GM12878 (cell line): Measurements from ENCODE around the gene DCLK2. TPM values are rescaled to one million over a fixed set of nuclear protein-coding genes. Genes with fewer than 3 reads are reported as not detected.

ENCODE experiments used
- ATAC-seq: fragments of 200-7000 bp; cut with Tn5 transposase; 3 replicates; pipeline ENCODE4 v1.9.1; 2020; ENCODE audit warnings: mild to moderate bottlenecking, moderate library complexity
- BruUV-seq: library from RNA; stranded (reverse); fragments of 400-500 nt; replicated peaks from 2 replicates; lab custom pipeline; 2021; lab: Mats Ljungman, UMichigan
- CTCF ChIA-PET: fragments of 300-600 bp; sonication (Branson Sonifier 250); formaldehyde crosslinking; extraction: SDS; loops from one replicate; lab custom pipeline; 2021; ENCODE audit warnings: inconsistent platforms; lab: Yijun Ruan, JAX
- POLR2A ChIA-PET: fragments of 350-600 bp; formaldehyde crosslinking; extraction: SDS; loops from one replicate; lab custom pipeline; 2021; ENCODE audit warnings: inconsistent platforms; lab: Charles Lee
- RAD21 ChIA-PET: fragments of 300-600 bp; sonication (Branson Sonifier 250); formaldehyde crosslinking; loops from one replicate; lab custom pipeline; 2023; ENCODE audit warnings: antibody characterized with exemption; ENCODE audit not compliant: unreplicated experiment; lab: Charles Lee
- SMC1A ChIA-PET: fragments of 300-600 bp; sonication (Branson Sonifier 250); formaldehyde crosslinking; loops from one replicate; lab custom pipeline; 2023; ENCODE audit not compliant: unreplicated experiment, uncharacterized antibody; lab: Charles Lee
- DNase-seq: peaks from one replicate; pipeline ENCODE4 v3.0.0-alpha.2; 2011; ENCODE audit warnings: low read depth, low spot score
- FAIRE-seq: peaks from 3 replicates; lab custom pipeline; 2011; peaks lifted over from hg19 to GRCh38; lab: Jason Lieb, UNC
- H2AFZ ChIP-seq: 2 replicates; pipeline ENCODE4 v1.6.0; 2011; ENCODE audit warnings: low read depth, low read length, control low read depth; ENCODE audit not compliant: control insufficient read depth
- H3K27ac ChIP-seq: 2 replicates; pipeline ENCODE4 v1.5.1; 2011; ENCODE audit warnings: control low read depth; ENCODE audit not compliant: control insufficient read depth, insufficient read depth
- H3K27me3 ChIP-seq, 2 experiments: replicated peaks in 1 of 2; 2 replicates each; pipeline versions ENCODE4 v1.6.0 to v1.6.1; 2011; ENCODE audit warnings: low read length in 1 of 2; ENCODE audit not compliant: control insufficient read depth in 2 of 2, insufficient read depth in 2 of 2
- H3K36me3 ChIP-seq, 2 experiments: 2 replicates each; pipeline ENCODE4 v1.5.1; 2011; ENCODE audit warnings: low read length in 1 of 2; ENCODE audit not compliant: control insufficient read depth in 2 of 2, insufficient read depth in 2 of 2
- H3K4me1 ChIP-seq: 2 replicates; pipeline ENCODE4 v1.6.1; 2011; ENCODE audit warnings: mild to moderate bottlenecking, low read length, moderate library complexity, mixed read lengths; ENCODE audit not compliant: control insufficient read depth, insufficient read depth
- H3K4me2 ChIP-seq: 2 replicates; pipeline ENCODE4 v1.6.0; 2011; ENCODE audit warnings: control low read depth; ENCODE audit not compliant: control insufficient read depth, insufficient read depth
- H3K4me3 ChIP-seq: fragments of 200-600 bp; sonication (generic); 2 replicates; pipeline ENCODE4 v1.5.1; 2016
- H3K79me2 ChIP-seq: 2 replicates; pipeline ENCODE4 v1.6.0; 2011; ENCODE audit warnings: low read length; ENCODE audit not compliant: control insufficient read depth, insufficient read depth
- H3K9ac ChIP-seq: 2 replicates; pipeline ENCODE4 v1.8.0; 2011; ENCODE audit warnings: low read length, control low read depth, mixed read lengths; ENCODE audit not compliant: control insufficient read depth, insufficient read depth
- H3K9me3 ChIP-seq: replicated peaks from 3 replicates; pipeline ENCODE4 v1.5.1; 2011; ENCODE audit warnings: mild to moderate bottlenecking, low read length; ENCODE audit not compliant: control insufficient read depth, insufficient read depth
- H4K20me1 ChIP-seq: 2 replicates; pipeline ENCODE4 v1.6.0; 2011; ENCODE audit not compliant: control insufficient read depth, insufficient read depth
- BMI1 ChIP-seq: fragments of 450-650 bp; IDR thresholded peaks from 2 replicates; pipeline ENCODE4 v1.6.1; 2016; ENCODE audit warnings: mild to moderate bottlenecking, moderate library complexity, borderline replicate concordance
- CEBPZ ChIP-seq: fragments of 150-350 bp; IDR thresholded peaks from 2 replicates; pipeline ENCODE4 v1.6.1; 2016; ENCODE audit warnings: low read depth, low read length
- ESRRA ChIP-seq: IDR thresholded peaks from 2 replicates; pipeline ENCODE4 v1.6.1; 2012; ENCODE audit warnings: mild to moderate bottlenecking, low read length, improper control_type of control experiment
- GABPA ChIP-seq: IDR thresholded peaks from 2 replicates; pipeline ENCODE4 v1.6.1; 2014; ENCODE audit warnings: antibody characterized with exemption, low read depth, mild to moderate bottlenecking, inconsistent platforms
- HDAC2 ChIP-seq: fragments of 200-600 bp; sonication (generic); IDR thresholded peaks from 2 replicates; pipeline ENCODE4 v1.6.1; 2017
- PML ChIP-seq: IDR thresholded peaks from 2 replicates; pipeline ENCODE4 v1.6.1; 2012; ENCODE audit warnings: low read length, inconsistent platforms
- RAD21 ChIP-seq: IDR thresholded peaks from 2 replicates; pipeline ENCODE4 v1.6.1; 2011; ENCODE audit warnings: mild to moderate bottlenecking, low read depth, low read length, moderate library complexity; ENCODE audit not compliant: insufficient read depth
- RELA ChIP-seq: fragments of 450-650 bp; IDR thresholded peaks from 2 replicates; pipeline ENCODE4 v1.8.0; 2014; ENCODE audit warnings: borderline replicate concordance; ENCODE audit not compliant: partially characterized antibody
- TARDBP ChIP-seq: IDR thresholded peaks from 2 replicates; pipeline ENCODE4 v1.6.1; 2016; ENCODE audit warnings: borderline replicate concordance
- ZBTB33 ChIP-seq: fragments of 450-650 bp; IDR thresholded peaks from 2 replicates; pipeline ENCODE4 v1.6.1; 2017; ENCODE audit warnings: mild to moderate bottlenecking
- ZNF622 ChIP-seq: fragments of 450-650 bp; IDR thresholded peaks from 2 replicates; pipeline ENCODE4 v1.6.1; 2017; ENCODE audit warnings: mild to moderate bottlenecking, inconsistent platforms
- WGBS: methylation state at CpG from one replicate; pipeline ENCODE4 v1.1.6; 2016; ENCODE audit warnings: low lambda C conversion rate; ENCODE audit not compliant: insufficient replicate concordance, insufficient coverage; ENCODE audit errors: missing lambda C conversion rate; 5-methylcytosine and 5-hydroxymethylcytosine counted together
- in situ Hi-C: fragments of 300-500 bp; cut with MboI; formaldehyde crosslinking; loops from 9 replicates; pipeline ENCODE4 v1.14.3; 2018; ENCODE audit warnings: mixed read lengths
- intact Hi-C: fragments of 100-400 bp; cut with micrococcal nuclease; formaldehyde crosslinking; loops from one replicate; pipeline ENCODE4 v1.14.2; 2022; ENCODE audit not compliant: unreplicated experiment
- polyA plus RNA-seq, 11 experiments: library from polyadenylated mRNA; depleted of rRNA in 4 of 11; unstranded in 6 of 11; stranded (reverse) in 5 of 11; fragments of >200 nt; fragmentation: Nextera tagmentation in 4 of 11; fragmentation: Illumina TruSeq in 1 of 11; extraction: Ambion mirVana in 4 of 11; extraction: Trizol in 1 of 11; gene quantifications; 1 replicate in 1 of 11; 2 replicates in 10 of 11; pipeline versions ENCODE4 v1.2.1 to v1.2.3, GENCODE V29; 2011 to 2016; ENCODE audit warnings: inconsistent platforms in 2 of 11, missing spikeins in 2 of 11, low read depth in 1 of 11
- total RNA-seq, 4 experiments: library from RNA; depleted of rRNA in 3 of 4; stranded (reverse); fragments of >200 nt in 3 of 4; fragmentation: Illumina TruSeq in 1 of 4; extraction: Trizol in 1 of 4; gene quantifications; 2 replicates each; pipeline versions ENCODE4 v1.2.1 to v1.2.3, GENCODE V29; 2013 to 2021

DCLK2 gene
- total and polyA plus RNA-seq, 10 of the 15 experiments (the other 5 are each of a cell fraction or from before 2014, with no cell fraction given): not detected

GRCh38 chr4:150104404-150105027, 26.3 kb downstream of the DCLK2 start:
- TF ChIP-seq BMI1: no peak
- TF ChIP-seq ESRRA: no peak
- 0 out of 2 replicates have a peak, but pooled peaks have one; percentile 7 for TF ChIP-seq RAD21
- Histone ChIP-seq H3K27me3 (no peaks in the 10 kb centered on the region; a peak in 1 of 4 replicates), H3K4me2 (no peak overlapping the region), H3K79me2 (no peaks in the 10 kb centered on the region), H3K4me3 (no peak overlapping the region), H3K36me3 (no peaks in the 10 kb centered on the region), H3K27ac (no peak overlapping the region), H3K9ac (no peak overlapping the region), H4K20me1 (no peaks in the 10 kb centered on the region), H2AFZ (no peak overlapping the region), H3K9me3 (no peaks in the 10 kb centered on the region), H3K4me1 (no peaks in the 10 kb centered on the region)
- SMC1A ChIA-PET: no interaction called here
- CTCF ChIA-PET: no interaction called here
- FAIRE-seq: no peak
- in situ Hi-C loops (no loop called here), intact Hi-C loops (no loop called here)
- ATAC-seq: no peak
- POLR2A ChIA-PET: no interaction called here
- WGBS: 90% methylated on average over 1 of the region's 2 CpGs
- RAD21 ChIA-PET: no interaction called here
- BruUV-seq: no TSS peak
- no peak for DNase-seq

GRCh38 chr4:150106886-150107285, 28.6 kb downstream of the DCLK2 start:
- POLR2A ChIA-PET: no interaction called here
- WGBS: 30% methylated on average over 3 of the region's 3 CpGs
- TF ChIP-seq ZNF622 (no peak), HDAC2 (no peak), GABPA (no peak), RELA (no peak), TARDBP (no peak), PML (no peak), ZBTB33 (no peak), CEBPZ (no peak)

More at GRCh38 chr4:150106886-150107285, 28.6 kb downstream of the DCLK2 start:
- BruUV-seq: no TSS peak
- intact Hi-C loops: no loop called here
- no peak overlapping the region for H2AFZ ChIP-seq
- no peaks in the 10 kb centered on the region for H4K20me1 ChIP-seq
- H3K27ac ChIP-seq: no peak overlapping the region
- ChIA-PET RAD21 (no interaction called here), CTCF (interaction anchor here (1.2 kb wide), 1 partner anchor 12 kb away, joined by 4 read pairs; no protein-coding TSS in a partner anchor), SMC1A (interaction anchor here (0.8 kb wide), 1 partner anchor 760 kb away, joined by 3 read pairs; no protein-coding TSS in a partner anchor)
- no peaks in the 10 kb centered on the region for H3K4me1 ChIP-seq
- no peak for DNase-seq
- no peak for FAIRE-seq
- H3K4me3 ChIP-seq: no peak overlapping the region
- H3K9me3 ChIP-seq: no peaks in the 10 kb centered on the region
- no peak for ATAC-seq
- in situ Hi-C loops: no loop called here
- no peaks in the 10 kb centered on the region; a peak in 1 of 4 replicates for H3K27me3 ChIP-seq
- H3K4me2 ChIP-seq: no peak overlapping the region
- no peak overlapping the region for H3K9ac ChIP-seq
- H3K79me2 ChIP-seq: no peaks in the 10 kb centered on the region
- no peaks in the 10 kb centered on the region for H3K36me3 ChIP-seq
